IPS-NIHi11 (cell line): ENCODE measurements around the gene NFKBIE.
A peak's percentile ranks its signal among the peaks of the same experiment; 100 is the strongest.

ENCODE experiments used
- DNase-seq: peaks from one replicate; pipeline ENCODE4 v3.0.0; 2012; ENCODE audit warnings: mixed read lengths, low spot score

Gene NFKBIE

GRCh38 chr6:44226368-44227147 lies 38.8 kb downstream of the NFKBIE start:
- DNase-seq, result no peak

DNA sequence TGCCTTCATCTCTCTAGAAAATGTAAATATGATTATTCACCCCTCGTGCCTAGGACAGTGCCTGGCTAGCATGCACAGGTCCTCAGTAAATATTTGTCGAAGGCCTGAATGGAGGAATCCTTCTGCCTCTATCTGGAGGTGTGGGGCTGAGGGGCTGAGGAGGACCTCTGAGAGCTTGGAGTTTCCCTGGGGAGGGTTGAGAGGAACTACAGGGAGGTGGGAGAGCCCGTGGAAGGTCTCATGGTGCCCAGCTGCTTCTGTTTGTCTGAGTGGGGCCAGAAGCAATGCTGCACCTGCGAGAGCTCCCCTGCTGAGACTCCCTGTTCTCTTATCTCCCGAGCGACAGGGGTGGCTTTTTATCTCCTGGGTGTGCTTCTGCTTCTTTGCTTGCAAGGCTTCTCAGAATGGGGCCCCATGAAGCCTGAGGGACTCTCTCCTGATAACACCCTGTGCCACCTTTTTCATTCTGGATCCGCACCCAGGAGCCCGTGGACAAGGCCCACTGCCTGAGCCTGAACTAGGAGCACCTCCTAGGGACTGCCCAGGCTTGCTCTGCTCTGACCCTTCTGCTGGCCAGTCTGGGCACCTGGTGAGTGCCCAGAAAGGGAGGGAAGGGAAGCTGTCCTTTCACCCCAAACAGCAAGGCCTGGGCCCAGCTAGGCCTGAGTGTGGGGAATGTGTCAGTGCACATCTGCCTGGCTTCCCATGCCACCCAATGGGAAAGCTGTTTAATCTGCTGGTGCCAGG lies 39.6 kb downstream of the NFKBIE start:
- no peak for DNase-seq

DNA sequence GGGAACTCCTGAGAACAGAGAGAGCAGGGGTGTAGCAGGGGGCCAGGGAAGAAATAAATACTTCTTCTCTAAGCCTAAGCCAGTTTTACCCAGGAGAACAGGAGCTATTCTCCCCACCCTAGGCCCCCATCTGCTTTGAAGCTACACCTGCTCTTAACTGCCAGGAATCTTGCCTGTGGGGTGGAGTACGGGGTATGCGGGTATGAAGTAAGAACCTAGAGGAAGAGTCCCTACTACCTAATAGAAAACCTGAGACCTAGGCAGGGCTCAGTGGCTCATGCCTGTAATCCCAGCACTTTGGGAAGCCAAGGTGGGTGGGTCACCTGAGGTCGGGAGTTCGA lies 40.4 kb downstream of the NFKBIE start:
- no peak for DNase-seq

DNA sequence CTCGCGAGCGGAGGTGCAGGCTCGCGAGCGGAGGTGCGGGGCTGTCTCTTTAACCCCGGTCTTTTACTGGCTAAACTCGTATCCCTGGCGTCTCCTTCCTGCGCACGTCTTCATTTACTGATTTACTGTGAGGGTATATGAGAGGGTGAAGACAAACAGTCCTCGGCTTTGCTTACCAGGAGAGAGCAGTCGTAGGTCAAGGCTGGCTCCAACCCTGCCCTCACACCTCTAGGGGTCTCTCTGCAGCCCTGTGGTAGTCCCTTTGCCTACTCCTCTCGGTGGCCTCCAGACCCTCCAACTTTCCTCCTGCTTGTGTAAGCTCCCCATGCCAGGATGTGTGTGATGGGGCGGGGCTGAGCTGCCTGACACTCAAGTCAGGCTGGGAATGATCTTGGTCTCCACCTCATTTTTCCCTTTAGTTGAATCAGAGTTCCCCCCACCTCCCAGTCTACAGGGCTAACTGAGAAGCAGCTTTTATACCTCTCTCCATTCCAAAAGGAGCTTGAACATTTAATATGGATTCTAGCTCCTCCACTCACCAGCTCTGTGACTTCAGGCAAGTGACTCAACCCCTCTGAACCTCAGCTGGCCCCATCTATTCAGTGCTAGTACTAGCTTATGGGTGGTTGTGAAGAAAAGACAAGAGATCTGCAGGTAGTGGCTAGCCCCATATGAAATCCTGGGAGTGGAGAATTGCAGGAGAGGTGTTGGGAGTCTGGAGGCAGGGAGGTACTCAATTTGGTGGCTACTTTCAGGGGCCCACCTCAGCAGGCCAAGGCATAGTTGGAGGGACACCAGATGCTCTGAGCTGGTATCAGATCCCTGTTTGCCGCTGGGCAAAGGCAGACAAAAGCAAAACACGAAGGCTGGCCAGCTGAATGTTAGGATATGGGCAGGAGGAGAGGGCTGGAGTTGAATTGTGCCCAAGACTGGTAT lies 41.1 kb downstream of the NFKBIE start:
- DNase-seq, result peak; percentile 52

- peak; percentile 93 for DNase-seq
Observed at GRCh38 chr6:44223319-44224028, 41.9 kb downstream of the NFKBIE start, which contains the start of gene SLC29A1. Gene SLC29A1 (plus strand): TSS chr6:44223595. CDS start chr6:44227314, 3,719 bp downstream.

GRCh38 chr6:44222486-44223318 lies 42.6 kb downstream of the NFKBIE start:
- peak; percentile 43 for DNase-seq

DNA sequence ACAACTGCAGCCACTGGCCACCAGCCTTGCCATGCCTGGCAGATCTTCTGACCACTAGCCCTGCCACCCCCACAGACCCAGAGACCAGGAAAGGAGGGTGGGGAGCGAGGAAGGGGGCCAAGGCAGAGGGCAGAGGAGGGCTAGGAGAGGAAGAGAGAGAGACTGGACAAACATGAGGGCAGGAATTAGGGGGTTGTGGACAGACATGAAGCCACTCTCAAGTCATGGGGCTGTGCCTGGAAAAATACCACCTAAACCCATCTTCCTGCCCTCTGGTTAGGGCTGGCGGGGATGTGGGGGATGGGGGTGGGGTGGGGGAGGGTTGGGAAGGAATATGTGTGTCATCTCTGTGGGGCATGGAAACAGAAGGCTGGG lies 43.4 kb downstream of the NFKBIE start:
- DNase-seq, result peak; percentile 2

DNA sequence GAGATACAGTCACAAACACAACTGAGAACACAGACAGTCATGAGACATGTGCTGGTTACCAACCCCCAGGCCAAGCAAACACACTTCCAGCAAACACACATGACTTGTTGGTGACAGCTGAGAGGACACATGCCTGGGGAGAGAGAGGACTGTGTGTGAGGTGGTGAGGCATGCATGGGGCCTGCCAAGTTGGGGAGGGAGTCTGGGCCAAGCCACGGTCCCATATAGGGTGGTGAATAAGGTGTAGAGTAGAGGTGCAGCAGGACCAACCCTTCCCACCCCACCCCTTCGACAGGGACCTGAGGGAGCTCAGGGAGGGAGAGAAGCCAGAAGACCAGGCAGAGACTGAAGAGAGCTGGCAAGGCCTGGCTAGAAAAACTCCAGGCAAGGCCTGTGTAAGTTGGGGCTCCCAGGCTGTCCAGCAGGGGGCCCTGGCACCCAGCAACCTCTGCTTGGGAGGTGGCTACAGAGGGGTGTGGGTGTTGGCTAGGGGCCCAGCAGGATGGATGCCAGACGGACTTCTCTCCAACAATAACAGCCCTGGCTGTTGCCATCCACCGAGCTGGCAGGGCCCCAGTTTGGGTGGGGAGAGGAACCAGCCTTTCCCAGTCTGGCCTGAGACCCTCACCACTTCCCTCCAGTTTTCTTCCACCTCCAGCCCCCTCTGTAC lies 43.9 kb downstream of the NFKBIE start:
- peak; percentile 53 for DNase-seq

GRCh38 chr6:44220913-44221290 lies 44.4 kb downstream of the NFKBIE start:
- no peak for DNase-seq

DNA sequence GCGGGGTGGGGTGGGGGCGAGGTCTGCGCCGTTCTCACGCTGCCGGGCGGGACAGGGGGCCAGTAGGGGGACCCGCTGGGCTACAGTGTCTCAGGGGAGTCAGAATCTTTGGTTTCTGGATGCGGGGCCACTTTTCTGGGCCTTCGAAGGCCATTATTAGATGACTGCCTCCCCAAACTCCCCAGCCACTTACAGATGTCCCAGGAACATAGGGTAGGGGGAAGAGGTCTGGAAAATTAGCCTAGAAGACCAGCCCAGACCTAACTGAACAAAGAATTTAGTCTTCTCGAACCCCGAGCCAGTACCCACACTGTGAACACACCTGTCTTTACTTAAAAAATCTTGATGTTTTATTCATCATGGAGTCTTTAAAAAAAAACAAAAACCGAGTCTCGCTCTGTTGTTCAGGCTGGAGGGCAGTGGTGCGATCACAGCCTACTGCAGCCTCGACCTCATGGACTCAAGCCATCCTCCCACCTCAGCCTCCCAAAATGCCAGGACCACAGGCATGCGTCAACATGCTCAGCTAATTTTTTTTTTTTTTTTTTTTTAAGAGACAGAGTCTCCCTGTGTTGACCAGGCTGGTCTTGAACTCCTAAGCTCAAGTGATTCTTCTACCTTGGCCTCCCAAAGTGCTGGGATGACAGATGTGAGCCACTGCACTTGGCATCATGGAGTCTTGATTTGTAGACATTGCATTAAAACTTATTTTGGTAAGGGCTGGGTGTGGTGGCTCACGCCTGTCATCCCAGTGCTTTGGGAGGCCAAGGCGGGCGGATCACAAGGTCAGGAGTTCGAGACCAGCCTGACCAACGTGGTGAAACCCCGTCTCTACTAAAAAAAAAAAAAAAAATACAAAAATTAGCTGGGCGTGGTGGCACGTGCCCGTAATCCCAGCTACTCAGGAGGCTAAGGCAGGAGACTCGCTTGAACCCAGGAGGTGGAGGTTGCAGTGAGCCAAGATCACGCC lies 45.3 kb downstream of the NFKBIE start:
- DNase-seq, result no peak

DNA sequence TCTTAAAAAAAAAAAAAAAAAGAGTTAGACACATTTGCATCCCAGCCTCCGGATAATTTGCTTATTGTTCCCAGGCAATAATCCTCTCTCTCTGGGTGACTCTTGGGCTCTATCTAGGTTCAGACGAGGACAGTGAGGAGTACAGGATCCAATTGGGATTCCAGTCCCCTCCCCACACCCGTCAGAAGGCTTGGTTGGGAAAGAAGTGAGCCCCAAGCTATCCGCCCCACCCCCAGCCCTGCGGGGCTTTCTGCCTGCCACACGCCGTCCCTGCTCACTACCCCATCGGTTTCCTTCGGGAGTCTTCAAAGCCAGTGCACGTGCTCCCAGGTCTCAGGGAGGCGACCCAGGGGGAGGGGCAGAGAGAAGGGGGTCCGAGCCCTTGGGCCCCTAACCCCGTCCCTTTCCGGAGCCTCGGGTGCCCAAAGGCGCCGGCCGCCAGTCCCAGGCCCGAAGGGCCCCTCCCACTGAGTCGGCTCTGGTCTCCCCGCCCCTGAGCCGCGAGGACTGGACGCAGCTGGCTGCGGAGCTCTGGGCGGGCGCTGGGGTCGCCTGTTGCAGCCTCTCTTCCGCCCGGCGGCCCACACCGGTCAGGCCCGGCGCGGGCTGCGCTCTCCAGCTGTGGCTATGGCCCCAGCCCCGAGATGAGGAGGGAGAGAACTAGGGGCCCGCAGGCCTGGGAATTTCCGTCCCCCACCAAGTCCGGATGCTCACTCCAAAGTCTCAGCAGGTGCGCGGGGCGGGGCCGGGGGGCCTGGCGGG lies 46.1 kb downstream of the NFKBIE start:
- DNase-seq, result peak; percentile 80

DNA sequence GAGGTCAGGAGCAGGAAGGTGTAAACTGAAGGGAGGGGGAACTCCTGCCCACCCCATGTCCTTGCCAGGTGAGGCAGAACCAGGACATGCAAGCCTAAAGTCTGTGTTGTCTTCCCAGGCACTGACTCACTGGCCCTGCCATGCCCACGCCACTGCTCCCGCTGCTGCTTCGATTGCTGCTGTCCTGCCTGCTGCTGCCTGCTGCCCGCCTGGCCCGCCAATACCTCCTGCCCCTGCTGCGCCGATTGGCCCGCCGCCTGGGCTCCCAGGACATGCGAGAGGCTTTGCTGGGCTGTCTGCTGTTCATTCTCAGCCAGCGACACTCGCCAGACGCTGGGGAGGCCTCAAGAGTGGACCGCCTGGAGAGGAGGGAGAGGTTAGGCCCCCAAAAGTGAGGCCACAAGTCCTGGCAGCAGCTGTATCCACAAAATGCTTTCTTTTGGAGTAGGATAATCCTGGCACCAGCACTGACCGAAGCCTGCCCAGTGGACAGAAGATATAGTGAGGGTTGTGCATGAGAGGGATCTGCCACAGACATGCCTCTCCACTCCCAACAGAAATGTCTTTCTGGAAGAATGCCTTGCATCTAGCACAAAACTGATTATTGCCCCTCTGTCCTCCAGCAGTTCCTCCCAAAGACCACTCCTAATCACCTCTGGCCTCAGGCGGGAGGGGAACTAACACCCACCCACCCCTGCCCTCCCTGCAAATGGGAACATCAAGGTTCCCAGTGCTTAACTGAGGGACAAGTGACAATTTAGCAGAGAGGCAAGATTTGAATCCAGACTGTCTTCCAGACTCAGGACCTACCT lies 47.8 kb downstream of the NFKBIE start:
- peak; percentile 49 for DNase-seq

DNA sequence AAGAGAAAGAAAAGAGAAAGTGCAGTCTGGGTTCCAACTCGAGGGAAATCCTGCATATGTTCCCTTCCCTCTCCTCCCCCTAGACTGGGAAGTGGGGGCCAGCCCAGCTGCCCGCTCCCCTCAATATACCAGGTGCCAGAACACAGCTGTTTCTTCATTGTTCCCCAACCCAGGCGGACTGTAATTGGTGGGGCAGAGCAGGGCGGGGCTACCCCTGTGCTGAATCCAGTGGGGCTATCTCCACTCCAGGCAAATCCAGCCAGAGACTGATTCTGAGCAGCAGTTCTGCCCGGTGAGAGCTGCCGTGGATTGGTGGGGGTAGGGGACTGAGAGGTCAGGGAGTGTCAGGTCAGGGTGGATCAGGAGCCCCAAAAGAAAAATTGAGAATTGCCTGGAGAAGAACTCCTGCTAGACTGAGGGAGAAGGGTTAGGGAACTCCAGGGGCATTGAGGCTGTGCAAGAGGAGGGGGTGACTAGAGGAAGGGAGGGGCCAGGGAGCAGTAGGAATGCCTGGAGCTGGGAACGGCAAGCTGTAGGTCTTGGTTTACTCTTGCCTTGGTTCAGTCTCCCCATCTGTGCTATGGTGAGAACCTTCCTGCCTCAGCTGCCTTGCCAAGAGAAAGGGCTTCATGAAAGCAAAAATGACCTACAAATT lies 48.5 kb downstream of the NFKBIE start, which contains the start of gene MYMX:
TSS of gene MYMX (plus strand) at position 250 of the 655 bp plus-strand sequence. CDS start 546 bp downstream, outside the sequence.
- DNase-seq, result peak; percentile 37

DNA sequence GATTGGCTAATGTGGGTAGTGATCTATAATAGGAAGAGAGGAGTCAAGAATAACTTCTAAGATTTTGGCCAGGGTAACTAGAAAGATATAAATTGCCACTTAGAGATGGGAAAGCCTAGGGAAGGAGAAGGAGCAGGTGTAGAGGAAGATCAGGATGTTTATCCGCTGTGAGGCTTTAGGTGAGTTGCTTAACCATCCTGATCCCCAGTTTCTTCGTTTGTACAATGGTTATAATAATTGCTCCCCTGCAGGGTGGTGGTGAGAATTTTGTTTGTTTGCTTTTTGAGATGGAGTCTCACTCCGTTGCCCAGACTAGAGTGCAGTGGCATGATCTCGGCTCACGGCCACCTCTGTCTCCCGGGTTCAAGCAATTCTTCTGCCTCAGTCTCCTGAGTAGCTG lies 51.0 kb downstream of the NFKBIE start:
- no peak for DNase-seq

GRCh38 chr6:44211284-44211683 lies 54.1 kb downstream of the NFKBIE start:
- no peak for DNase-seq
